Fibroblast of villous mesenchyme (primary cell): Measurements from ENCODE around the gene TTC31. TPM values are rescaled to one million over a fixed set of nuclear protein-coding genes. Genes with fewer than 3 reads are reported as not detected.

Source experiments
- DNase-seq: peaks from one replicate; pipeline ENCODE4 v3.0.0-alpha.2; 2010; ENCODE audit warnings: low read depth
- H3K4me3 ChIP-seq: 2 replicates; pipeline ENCODE4 v1.5.1; 2011; ENCODE audit warnings: low read depth, mild to moderate bottlenecking, low read length
- total RNA-seq: library from RNA; depleted of rRNA; stranded (reverse); fragments of >200 nt; gene quantifications from 2 replicates; pipeline ENCODE4 v1.2.3, GENCODE V29; 2012
- TF ChIP-seq, protein P1 (sequence below): IDR thresholded peaks from 2 replicates; pipeline ENCODE4 v1.5.1; 2012; ENCODE audit warnings: low read depth, mild to moderate bottlenecking, low read length; ENCODE audit not compliant: insufficient read depth

TTC31 gene
- total RNA-seq, 1 donor = 8.6 TPM

DNA sequence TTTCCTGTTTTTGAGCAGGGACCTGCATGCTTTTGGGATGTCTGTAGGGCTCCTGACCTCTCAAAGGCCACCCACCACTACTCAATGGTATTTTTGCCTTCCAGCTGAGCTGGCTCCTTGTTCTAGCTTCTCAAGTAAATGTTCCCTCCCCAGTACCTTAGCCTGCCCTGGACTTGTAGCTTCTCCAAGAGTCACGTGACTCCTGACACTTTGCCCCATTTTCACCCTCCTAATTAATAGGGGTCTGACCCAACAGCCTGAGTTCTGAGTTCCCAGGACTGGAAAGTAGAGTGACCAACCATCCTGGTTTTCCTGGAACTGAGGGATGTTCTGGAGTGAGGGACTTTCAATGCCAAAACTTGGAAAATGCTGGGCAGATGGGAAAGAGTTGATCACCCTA is 12.6 kb downstream of the TTC31 start:
- no peak for DNase-seq
- TF ChIP-seq, protein P1, sequence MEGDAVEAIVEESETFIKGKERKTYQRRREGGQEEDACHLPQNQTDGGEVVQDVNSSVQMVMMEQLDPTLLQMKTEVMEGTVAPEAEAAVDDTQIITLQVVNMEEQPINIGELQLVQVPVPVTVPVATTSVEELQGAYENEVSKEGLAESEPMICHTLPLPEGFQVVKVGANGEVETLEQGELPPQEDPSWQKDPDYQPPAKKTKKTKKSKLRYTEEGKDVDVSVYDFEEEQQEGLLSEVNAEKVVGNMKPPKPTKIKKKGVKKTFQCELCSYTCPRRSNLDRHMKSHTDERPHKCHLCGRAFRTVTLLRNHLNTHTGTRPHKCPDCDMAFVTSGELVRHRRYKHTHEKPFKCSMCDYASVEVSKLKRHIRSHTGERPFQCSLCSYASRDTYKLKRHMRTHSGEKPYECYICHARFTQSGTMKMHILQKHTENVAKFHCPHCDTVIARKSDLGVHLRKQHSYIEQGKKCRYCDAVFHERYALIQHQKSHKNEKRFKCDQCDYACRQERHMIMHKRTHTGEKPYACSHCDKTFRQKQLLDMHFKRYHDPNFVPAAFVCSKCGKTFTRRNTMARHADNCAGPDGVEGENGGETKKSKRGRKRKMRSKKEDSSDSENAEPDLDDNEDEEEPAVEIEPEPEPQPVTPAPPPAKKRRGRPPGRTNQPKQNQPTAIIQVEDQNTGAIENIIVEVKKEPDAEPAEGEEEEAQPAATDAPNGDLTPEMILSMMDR = no peak
- H3K4me3 ChIP-seq = no peak overlapping the region

DNA sequence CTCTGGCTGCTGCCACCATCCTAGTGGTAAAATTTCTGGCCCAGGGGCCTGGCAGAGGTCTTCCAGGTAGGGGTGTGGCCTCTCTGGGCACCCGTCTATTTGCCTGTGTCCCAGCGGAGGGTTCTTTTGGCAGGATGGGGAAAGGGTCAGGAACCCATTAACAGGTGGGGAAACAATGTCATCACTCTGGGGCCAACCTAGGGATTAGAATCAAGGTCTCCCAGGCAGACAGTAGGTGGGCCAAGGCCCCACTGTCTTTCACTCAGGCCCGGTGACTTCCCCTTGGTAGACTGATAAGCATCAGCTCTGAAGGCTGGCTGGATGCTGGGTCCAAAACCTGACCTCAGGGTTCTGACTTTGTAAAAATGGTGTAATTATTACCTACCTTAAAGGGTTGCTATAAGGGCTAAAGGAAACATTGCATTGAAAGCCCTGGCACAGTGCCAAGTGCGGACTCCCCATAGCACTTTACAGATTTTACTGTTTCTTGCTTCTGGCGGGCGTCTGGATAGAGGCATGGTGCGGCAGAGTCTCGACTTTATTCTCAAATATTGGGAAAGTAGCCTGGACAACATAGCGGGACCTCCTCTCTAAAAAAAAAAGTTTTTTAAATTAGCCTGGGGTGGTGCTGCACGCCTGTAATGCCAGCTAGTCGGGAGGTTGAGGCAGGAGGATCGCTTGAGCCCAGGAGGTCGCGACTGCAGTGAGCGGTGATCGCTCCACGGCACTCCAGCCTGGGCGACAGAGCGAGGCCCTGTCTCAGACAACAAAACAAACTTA is 14.3 kb downstream of the TTC31 start:
- DNase-seq = no peak
- TF ChIP-seq, protein P1 = no peak
- no peak overlapping the region for H3K4me3 ChIP-seq

DNA sequence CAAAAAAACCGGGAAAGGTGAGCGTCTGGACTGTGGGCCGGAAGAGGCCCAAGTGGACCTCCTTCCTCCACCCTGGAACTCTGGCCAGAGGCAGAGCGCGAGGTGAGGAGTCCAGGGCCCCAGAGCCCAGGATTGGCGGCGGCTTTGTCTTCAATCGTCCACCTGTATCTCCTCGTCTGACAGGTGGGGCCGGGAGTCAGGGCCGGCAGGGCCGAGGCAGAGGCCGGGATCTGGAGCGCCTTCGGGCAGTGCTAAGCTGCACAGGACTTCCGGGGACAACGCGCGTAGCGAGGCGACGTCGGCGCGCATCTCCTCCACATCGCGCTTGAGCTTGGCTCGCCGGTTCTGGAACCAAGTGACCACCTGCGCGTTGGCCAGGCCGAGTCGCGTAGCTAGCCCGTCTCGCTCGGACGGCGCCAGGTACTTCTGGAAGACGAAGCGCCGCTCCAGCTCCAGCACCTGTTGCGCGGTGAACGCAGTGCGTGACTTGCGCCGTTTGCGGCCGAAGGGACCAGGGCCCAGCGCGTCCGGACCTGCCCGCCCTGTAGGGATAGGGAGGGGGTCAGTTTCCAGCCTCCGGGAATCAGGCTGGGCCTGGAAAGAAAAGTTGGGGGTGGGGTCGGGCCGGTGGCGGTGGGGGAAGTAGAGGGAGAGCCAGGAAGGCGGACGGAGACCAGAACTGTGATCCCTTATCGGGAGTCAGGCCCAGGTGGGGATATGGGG is 15.1 kb downstream of the TTC31 start:
- TF ChIP-seq, protein P1 = no peak
- no peak for DNase-seq
- H3K4me3 ChIP-seq = peak overlapping the region; percentile 57

DNA sequence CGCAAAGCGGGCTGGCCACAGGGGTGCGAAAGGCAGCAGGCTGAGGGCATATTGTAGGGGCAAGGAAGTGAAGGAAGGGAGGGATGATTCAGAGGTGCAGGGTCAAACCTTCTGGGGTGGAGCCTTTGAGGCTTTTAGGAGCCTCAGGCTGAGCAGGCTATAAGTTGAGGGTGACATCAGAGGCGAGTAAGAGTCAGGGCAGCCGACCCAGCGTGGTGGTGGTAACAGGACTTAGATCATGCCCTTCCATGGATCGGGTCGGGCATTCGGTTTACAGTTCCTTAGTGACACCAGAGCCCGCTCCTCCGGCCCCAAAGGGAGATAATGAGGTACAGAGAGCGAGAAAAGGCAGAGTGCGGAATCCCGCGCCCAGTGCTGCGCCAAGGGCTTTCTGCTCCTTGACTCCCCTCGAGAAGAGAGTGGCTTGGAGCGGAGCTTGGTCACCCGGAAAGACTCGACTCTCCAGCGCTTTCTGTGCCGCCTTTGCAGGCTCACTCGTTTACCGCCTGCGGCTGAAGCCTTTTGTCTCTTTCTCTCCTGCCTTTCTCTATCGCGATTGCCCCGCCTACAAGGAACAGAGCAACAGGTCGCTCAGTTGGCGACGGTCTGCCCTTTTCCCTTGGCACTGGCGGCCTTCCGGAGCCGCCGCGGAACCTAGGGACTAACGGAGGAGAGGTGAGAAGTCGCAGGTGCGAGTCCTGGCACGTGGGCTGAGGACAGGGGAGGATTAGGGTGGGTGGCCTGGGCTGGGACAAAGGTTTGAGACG is 15.8 kb downstream of the TTC31 start:
- peak; percentile 36 for DNase-seq
- TF ChIP-seq, protein P1 = no peak
- peak overlapping the region; percentile 57 for H3K4me3 ChIP-seq

DNA sequence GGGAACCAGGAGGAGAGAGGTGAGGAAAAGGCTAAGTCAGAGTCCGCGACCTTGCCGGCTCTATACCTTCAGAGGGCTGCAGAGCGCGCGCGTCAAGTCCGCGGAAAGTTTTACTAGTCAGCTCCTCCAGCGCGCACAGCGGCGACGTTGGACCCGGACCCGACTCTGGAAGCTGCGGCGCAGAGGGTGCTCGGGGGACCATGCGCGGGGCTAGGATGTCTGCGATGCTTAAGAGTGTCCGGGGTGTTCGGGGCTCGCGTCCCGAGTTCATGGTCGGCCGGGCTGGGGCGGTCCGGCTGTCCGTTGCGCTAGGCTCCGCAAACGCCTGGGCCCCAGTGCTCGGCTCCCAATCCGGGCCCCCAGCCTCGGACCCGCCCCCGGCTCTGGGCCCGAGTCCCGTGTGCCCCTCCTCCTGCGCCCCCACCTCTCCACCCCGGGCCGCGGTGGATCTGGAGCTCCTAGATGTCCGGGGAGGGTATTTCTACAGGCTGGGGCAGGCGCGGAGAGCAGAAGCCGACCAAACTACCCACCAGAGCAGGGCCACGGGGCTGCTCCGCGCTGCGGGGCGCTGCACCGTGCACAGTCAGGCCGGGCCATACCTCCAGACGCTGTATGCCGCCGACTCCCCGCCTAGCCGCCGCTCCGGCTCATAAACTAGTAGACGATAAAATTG is 16.5 kb downstream of the TTC31 start, which contains the start of gene LBX2:
Gene LBX2 (minus strand): TSS at position 337 of the 673 bp plus-strand sequence. CDS start 66 bp downstream, at position 271.
- peak within 1 kb of the TSS; percentile 57 for H3K4me3 ChIP-seq
- DNase-seq = peak; percentile 37
- TF ChIP-seq, protein P1 = no peak

DNA sequence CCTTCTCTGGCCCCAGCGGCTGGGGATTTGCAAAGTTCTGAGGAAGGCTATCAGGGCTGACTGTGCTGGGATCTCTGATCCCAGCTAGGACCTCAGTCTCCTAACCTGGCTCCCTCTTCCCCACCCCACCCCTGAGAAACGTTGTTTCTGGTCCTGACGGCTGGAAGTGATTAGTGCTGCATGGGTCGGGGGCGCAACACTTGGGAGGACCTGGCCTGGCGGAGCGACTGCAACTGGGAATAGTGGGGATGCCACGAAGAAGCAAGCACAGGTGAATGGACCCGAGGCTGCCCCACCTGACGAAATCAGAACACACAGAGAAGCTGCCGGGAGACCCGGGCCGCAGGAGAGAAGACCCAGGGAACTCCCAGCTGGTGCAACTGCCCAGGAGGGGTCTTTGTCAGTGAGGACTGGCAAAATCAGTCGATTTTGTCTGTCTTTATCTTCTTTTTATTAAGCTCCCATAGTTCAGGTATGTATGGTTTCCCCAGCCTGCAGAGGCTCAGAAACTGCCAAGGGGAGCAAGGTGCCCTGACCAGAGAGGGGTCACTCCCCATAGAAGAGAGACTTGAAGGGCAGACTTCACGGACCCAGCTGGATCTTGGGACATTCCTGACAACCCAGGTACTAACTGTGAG is 17.2 kb downstream of the TTC31 start:
- TF ChIP-seq, protein P1 = no peak
- DNase-seq = no peak
- peak overlapping the region; percentile 57 for H3K4me3 ChIP-seq
